NCI-H2081 (cell line): Measurements from ENCODE around the gene LRRC74B.

Experiments
- DNase-seq, 2 experiments: peaks; one replicate each; lab custom pipeline; 2025; lab: John Stamatoyannopoulos, UW

Gene LRRC74B

DNA sequence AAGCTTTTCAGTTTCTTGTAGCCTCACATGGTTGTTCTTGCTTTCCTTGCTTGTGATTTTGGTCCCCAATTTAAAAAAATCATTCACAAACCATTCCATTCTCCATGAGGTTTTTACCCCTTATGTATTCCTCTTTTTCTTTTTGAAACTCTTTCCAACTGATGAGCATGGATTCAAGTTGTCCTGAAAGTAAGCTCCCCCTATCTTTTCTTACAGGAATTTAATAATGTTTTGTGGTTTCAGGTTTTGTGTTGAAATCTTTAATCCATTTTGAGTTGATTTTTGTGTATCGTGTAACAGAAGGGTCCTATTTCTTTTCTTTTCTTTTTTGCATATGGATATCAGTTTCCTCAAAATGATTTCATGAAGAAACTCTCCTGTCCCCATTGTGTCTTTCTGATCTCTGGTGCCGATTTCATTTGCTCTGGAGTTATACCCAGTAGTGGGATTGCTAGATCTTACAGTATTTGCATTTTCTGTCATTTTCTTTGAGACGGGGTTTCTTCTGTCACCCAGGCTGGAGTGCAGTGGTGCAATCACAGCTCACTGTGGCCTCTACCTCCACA is 58.5 kb downstream of the LRRC74B start:
- DNase-seq: no peak

DNA sequence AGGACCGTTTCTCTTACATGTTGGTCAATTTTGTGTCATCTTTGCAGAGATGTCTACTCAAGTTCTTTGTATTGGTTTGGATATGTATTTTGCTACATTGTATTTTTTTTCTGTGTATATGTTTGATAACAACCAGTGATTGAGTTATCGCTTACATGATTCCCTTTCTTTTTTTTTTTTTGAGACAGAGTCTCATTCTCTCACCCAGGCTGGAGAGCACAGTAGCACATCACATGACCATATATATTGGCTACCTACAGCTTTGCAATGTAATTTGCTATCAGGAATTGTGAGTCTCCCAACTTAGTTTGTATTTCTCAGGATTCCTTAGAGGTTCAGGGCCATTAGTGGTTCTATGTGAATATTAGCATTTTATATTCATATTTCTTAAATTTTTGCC is 59.5 kb downstream of the LRRC74B start:
- no peak for DNase-seq

DNA sequence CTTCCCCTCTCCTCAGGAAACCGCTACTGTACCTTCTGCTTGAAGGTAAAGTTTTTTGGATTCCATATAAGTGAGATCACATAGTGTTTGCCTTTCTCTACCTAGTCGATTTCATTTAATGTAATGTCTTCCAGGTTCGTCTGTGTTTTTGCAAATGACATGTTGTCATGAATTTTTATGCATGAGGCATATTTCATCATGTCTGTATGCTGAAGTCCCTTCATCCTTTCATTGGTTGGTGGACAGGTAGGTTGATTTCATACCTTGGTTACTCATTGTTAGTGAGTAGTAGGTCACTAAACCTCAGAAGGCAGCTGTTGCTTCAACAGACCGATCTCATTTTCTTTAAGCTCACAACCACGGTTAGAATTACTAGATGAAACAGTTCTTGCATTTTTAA is 60.3 kb downstream of the LRRC74B start:
- DNase-seq: no peak

DNA sequence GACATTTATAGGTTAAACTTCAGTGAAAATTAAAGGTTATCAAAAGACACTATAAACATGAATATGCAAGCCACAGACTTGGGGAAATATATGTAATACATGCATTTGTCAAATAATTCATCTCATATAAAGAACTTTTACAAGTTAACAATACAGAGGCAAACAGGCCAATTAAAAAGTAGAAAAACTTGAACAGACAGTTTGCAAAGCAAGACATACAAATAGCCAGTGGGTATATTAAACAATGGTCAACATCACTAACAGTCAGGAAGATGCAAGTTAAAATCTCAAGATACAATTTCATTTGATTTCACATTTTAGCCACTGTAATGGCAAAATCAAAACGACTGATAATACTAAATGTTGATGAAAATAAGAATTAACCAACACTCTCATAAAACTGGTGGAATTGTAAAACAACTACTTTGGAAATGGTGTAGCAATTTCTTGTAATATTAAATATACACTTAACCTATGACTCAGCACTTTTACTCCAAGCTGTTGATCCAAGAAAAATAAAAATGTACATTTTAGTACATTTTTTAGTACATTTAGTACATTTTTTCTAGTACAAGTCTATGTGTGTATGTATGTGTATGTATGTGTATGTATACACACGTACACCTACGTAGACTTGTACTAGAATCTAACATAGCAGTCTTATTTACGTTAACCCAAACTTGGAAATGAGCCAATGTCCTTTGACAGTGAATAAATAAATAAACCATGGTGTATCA is 62.8 kb downstream of the LRRC74B start:
- DNase-seq: no peak
